GM19438 (cell line): ENCODE measurements around the gene CD40LG.

Experiments used
- ATAC-seq: cut with Tn5 transposase; IDR thresholded peaks from one replicate; pipeline ENCODE4 v1.9.1; 2021; ENCODE audit warnings: low read depth; ENCODE audit not compliant: unreplicated experiment

The CD40LG gene

DNA sequence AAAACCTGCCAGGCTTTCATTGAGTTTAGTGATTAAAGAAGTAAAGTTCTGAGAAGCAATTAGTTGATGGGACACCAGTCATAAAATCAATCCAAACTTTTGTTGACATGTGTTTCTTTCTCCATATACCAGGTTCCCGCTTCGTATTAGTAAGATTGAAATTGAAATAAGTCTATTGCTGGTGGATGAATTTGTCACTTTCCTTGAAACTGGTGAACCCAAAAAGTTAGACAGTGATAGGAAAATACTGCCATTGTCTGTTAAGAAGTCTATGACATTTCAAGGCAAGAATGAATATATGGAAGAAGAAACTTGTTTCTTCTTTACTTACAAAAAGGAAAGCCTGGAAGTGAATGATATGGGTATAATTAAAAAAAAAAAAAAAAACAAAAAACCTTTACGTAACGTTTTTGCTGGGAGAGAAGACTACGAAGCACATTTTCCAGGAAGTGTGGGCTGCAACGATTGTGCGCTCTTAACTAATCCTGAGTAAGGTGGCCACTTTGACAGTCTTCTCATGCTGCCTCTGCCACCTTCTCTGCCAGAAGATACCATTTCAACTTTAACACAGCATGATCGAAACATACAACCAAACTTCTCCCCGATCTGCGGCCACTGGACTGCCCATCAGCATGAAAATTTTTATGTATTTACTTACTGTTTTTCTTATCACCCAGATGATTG, at the start of gene CD40LG:
Gene CD40LG (plus strand): TSS at position 482 of the 684 bp plus-strand sequence. CDS start 91 bp downstream, at position 573.
- ATAC-seq: no peak

DNA sequence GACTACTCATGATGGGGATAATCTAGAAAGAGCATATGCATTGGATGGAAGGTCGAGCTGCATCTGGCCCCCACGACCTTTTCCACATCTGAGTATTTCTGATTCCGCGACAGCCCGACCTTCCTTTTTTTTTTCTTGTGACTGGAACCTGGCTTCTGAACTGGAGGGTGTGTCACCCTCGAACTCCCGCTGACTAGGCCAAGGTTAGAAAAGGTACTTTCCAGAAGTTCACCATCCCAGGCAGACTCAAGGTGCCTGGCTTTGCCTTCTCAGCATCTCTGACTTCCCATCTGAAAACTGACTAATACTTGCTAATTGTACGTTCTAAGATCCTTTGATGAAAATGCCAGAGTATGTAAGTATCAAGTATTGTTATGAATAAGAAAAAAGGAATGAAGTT, 49.3 kb upstream of the CD40LG start:
- ATAC-seq: no peak

DNA sequence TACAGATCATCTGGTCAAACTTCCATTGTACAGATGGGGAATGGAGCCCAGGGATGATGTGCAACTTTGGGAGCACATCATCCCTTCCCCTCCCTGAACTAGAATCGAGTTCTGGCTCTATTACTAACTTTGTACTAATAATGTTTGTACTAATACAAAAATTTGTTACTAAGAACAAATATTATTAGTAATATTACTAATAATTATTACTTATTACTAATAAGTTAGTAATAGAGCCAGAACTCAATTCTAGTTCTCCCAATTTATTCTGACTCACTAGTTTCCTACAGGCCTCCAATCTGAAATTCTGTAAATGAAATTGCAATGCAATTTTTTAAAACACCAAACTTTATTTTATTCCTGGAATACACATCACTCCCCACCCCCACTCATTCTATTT, 47.9 kb upstream of the CD40LG start:
- ATAC-seq: no peak

DNA sequence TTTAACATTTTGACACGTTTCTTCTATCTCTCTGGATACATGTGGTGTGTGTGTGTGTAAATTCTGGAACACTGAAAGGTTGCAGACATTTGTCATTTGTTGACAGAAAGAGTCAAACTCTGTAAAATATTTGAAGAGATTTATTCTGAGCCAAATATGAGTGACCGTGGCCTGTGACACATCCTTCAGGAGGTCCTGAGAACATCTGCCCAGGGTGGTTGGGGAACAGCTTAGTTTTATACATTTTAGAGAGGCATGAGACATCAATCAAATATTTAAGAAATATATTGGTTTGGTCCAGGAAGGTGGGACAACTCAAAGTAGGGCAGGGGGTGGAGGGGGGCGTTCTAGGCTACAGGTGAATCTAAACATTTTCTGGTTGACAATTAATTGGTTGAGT, 40.7 kb upstream of the CD40LG start:
- no peak for ATAC-seq

DNA sequence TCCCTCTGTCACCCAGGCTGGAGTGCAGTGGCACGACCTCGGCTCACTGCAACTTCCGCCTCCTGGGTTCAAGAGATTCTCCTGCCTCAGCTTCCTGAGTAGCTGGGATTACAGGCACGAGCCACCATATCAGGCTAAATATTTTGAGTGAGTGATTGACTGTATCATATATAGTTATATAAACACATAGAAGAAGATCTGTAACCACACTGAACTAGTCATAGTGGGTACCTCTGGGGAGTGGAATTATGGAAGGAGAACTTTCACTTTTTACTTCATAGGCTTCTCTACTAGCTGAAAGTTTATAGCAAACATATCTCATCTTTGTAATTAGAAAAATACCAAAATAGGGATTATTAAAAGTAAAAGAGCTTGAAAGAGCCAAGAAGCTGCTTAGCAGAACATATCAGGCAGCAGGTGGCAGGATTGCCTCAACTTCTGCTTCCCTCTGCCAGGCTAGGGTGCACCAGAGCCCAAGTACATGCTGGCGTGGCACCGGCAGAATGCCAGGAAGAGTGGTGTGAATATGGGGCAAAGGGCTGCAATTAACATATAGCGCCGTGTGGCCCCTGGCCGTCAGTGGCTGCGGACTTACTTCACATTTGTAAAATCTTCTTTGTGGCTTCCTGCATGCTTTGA, 39.5 kb upstream of the CD40LG start:
- ATAC-seq: no peak

DNA sequence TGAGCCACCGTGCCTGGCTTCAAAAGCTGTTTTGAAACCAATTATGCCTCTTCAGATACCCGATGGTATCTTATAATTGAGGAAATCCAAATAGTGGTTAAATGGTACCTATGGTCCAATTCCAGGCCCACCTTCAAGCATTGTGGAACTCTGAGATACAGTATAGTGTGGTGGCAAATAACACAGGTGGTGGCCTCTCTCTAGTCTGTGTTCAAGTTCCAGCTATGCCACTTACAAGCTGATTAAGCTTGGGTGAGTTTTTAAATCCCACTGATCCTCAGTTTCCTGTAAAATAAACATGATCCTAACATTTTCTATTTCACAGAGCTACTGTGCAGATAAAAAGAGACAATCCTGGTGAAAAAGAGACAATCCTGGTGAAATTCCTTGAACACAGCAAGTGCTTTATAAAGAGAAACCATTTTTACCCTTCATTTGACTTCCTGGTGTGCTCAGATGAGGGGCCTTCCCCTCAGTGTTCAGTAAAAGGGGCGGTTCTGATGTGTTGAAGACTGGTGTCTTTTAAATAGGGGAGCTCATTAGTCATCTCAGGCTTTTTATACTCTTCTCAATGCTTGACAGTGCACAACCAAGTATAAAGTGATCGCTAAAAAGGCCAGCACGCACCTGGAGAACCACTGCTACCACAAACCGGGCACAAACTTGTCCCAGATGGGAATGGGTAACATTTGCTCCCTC, 30.8 kb upstream of the CD40LG start:
- peak; percentile 84 for ATAC-seq

DNA sequence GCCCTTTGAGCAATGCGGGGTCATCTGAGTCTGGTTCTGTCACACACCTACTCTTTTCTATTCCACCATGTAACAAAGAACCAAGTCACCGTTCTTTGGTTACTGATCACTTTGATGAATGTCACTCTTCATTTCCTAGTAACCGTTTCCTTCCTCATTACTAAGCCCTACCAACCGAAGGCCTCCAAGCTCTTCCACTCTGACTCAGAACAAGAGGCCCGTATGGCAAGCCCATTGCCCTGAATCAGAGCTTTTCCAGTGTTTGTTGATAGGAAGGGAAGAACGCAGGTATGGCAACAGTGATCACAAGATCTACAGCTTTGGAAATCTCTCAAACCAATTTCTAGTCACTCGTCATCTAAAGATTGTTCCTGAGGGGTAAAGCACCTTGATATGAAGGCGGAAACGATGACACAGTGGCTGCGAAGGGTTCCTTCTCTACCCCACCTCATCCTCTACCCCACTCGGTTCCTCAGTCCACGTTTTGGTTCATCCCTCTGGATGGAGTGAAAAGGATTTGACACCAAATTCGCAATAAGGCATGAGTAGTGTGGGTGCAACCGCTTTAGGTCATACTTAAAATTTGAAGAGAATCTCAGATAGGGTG, 28.0 kb upstream of the CD40LG start:
- ATAC-seq: no peak

DNA sequence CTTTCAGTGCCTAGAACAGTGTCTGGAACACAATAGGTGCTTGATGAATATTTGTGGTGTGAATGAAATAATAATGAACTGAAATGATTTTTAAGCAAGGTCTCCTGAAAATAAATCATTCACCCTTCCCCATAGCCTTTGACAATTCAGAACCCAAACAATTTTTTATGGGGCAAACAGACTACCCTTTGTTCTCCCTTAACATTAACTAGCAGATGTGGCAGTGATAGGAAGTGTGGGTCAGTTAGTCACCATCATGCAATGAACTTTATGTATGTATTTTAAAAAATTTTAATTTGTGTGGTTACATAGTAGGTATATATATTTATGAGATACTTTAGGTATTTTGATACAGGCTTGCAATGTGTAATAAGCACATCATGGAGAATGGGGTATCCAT, 27.2 kb upstream of the CD40LG start:
- no peak for ATAC-seq

DNA sequence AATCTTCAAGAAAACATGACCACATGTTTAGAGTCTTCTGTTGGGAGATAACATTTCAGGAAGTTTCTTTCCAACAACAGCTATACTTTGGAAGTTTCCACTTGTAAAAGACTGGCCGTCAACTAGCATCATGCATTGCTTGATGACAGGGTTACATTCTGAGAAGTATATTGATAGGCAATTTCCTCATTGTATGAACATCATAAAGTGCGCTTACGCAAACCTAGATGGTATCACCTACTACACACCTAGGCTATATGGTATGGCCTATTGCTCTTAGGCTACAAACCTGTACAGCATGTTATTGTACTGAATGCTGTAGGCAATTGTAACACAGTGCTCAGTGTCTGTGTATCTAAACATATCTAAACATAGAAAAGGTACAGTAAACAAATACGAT, 25.4 kb upstream of the CD40LG start:
- ATAC-seq: no peak

DNA sequence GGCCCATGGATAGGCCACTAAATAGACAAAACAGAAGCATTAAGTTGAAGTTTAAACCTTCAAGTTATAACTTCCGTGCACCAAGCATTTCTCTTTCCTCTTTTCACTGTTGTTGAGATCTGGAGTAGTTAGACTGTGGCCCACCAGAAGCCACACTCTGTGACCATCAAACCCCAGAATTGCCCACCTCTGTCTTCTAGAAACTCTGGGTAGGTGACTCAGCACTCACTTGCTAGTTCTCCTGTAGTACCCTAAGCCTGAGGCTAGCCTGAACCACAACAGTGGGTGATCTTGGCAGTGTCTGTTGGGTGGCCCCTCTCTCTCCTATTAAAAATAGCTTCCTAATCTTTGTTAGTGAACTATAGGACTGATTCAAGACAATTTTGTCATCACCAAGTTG, 24.6 kb upstream of the CD40LG start:
- no peak for ATAC-seq

DNA sequence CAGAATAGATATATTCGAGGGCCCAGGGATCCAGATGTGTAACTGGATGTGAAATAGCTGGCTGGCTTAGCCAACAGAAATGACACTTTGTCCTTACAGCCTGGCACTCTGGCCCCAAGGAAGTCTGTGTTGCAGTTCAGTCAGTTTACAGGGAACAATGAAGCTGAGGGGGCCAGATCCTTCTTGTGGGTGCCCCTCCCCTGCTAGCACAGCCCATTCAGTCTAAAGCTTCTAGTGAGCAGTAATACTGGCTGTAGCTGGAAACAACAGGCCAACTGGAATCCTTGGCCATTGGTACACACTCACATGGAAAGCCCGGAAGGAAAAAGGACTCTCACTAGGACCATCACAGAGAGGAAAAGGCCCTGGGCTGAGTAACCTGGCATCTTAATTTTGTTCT, 22.7 kb upstream of the CD40LG start:
- no peak for ATAC-seq

DNA sequence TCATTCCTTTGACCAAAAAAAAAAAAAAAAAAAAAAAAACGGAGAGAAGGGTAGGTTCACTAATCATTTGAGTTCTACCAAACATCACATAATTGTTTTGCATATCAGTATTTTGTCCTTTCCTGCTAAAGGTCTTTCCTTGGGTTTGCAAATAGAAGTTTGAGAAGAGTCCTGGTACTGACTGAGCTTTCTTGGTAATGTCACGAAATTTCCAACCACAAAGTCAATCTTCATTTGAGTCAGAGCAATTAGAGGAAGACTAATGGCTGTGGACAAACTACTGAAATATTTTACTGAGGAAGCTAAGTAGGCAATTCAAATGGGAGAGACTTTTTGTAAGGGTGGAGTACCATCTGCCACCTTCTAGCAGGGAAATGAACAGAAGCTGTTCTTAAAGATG, 21.7 kb upstream of the CD40LG start:
- ATAC-seq: no peak

DNA sequence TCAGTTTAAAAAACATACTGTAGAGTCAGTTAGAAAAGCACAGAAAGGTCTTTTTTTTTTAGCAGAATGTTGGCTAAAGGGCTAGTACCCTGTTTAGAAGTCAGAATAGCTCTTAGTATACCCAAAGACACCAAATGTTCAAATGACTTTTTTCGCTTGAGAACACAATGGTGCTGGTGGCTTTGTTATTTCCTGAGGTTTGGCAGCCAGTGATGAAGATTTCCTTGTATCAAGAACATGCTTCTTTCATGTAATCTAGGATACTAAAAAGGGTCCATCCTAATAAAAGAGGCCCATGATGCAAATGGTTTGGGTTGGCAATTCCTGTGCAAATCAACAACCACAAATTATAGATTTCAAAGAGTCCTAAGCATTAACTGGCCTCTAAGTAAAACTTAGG, 21.1 kb upstream of the CD40LG start:
- ATAC-seq: no peak

DNA sequence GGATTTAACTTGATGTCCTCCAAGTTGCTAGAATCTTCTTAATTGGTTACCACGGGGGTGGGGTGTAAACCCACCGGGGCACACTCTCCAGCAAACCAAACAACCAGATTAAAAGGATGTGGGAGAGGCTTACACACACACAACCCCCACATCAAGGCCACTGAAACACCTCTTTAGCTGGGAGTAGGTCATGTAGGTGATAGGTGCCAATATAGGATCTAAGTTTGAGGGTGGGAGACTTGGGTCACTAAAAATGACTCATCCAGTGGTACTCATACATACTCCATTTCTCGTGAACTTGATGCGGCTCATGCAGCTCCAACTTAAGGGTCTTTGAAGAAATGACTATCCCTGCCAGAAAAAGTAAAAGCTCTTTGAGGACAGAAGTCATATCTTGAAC, 20.5 kb upstream of the CD40LG start:
- no peak for ATAC-seq

DNA sequence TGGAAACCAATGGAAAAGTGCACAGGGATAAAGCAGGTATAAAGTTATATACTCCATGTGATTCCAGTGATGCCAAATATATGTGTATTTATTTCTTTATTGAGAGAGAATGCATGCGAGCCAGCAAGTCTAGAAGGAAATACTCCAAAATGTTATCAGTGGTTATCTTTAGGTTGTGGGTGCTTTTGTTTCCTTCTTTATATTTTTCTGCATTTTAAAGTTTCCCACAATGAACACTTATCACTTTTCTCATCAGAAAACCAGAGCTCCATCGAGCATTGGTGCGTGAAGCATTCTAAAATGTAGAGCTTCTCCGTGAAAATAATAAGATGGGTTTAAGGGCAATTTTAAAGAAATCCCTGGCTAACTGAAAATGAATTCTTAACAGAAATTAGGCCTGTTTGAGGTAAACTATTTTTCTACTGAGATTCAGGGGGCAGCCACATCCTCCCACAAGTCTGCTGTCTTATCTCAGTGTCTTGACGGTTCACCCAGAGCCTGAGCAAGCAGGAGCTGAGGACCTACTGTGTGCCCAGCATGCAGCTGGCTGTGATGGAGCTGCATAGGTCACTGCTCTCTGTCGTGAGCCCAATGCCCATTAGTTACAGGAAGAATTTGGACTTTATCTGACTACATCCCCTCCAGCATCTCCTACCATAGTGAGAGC, 18.7 kb upstream of the CD40LG start:
- ATAC-seq: no peak

DNA sequence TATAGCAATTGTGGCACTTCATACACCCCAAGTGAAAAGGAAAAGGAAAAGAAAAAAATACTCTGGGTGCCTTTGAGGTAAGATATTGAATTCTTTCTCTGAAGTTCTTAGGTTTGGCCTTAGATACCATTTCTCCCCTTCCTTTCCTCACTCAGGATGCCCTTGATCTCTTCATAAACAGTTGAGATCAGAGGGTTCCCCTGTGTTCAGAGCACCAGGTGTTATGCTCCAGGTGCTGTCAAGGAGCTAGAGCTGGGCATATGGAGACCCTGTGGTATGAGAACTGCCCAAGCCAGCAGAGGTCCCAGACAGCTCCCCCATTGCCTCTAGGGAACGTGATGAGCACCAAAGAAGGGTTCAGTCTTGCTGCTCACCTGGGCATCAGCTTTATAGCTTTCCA, 17.1 kb upstream of the CD40LG start:
- no peak for ATAC-seq

DNA sequence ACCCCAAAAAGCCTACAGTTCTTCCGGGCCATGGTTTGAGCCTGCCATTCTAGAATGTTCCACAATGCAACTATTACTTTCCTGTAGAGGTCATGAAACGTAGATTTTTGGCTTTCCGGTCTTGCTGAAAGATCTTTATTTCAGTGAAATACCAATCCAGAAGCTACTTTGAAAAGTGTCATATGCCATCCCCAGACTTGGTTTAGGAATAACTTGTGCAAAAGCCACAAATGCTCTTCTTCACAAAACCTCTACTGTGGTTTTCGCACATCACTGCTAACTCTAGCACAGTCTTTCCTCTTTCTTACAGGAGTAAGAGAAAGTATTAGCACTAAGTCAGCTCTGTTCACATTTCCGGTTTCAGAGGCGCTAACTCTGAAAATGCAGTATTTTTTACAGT, 12.7 kb upstream of the CD40LG start:
- peak; percentile 73 for ATAC-seq

DNA sequence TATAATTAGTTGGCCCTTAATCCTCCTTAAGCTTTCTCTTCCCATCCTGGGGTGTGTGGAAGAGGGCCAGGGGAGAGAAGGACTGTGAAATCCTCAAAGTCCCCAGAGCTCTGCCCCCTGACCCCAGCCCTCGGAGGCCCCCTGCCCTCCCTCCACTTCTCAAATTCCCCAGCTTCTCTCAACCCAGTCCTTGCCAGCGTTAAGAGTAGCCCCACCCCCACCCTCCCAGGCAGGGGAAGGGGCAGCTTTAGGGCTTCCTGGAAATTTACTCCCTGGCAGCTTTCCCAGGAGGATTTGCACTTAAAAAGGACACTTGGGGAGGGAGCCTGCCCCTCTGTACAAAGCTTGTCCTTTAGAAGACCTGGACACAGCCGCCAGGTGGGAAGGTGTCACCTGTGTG, 11.8 kb upstream of the CD40LG start:
- no peak for ATAC-seq

DNA sequence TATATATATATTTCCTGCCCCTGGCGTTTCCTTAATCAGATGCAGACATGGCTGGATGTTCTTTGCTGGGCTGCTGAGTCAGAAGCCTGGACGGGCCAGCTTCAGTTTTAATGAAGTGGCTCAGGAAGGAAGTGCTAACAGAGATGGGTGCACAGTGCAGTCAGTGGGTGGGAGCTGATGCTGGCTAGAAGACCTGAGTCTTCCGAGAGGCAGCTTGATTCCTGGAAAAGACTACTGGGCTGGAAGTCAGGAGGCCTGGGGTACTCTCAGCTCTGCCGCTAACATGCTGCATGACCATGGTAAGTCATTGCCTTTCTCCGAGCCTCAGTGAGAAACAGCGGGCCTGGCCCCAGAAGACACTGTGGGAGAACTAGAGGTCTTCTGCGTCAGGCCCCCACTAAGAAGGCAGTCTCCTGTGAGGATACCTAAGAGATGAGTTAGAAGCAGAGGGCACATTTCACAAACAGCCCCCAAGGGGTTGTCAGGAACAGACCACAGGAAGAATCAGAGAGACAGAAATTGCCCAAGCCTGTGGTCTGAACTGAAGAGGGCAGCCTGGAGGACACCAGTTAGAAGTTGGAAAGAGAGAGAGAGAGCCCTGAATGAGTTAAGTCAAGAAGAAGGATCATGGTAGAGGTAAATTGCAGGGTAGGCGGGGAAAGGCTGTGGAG, 8.3 kb upstream of the CD40LG start:
- ATAC-seq: no peak

DNA sequence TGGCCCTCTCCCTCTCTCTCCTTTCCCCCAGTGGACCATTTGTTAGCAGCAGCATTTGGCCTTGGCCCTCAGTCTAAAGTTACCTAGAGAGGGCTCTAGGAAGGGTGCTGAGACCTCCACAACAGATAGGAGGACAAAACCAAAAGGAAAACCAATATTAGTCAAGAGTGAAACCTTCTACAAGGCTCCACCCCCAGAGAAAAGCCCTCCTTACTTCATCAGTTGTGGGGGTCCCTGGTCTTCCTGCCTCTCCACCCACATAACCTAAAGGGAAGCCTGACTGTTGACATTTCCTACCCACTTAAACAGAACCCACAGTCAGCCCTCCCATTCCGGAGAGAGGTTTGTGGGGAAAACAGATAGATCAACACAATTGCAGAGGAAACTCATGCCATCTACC, 4.7 kb upstream of the CD40LG start:
- ATAC-seq: no peak
